ENCODE measurements around the gene FYN.

FYN gene

GRCh38 chr6:111864138-111865048 lies 8.9 kb downstream of the FYN start:
- no peaks in the 10 kb centered on the region for H3K9me3 ChIP-seq
- no peaks in the 10 kb centered on the region for H3K36me3 ChIP-seq
- H3K27me3 ChIP-seq, result no peaks in the 10 kb centered on the region
- TF ChIP-seq CTCF (IDR thresholded peaks at IDR 0.05), result no peak
- no peak for DNase-seq
- intact Hi-C loops (cut with DNase I; ENCODE audit: low total_unique reads), result no loop called here
- no peaks in the 10 kb centered on the region for H3K4me1 ChIP-seq
- no peak overlapping the region for H3K4me3 ChIP-seq
- H3K27ac ChIP-seq, result no peak overlapping the region

- intact Hi-C loops (cut with DNase I; ENCODE audit: low total_unique reads), result no loop called here
- H3K4me1 ChIP-seq, result no peaks in the 10 kb centered on the region
- no peak for DNase-seq
Observed at GRCh38 chr6:111862741-111863140, 10.5 kb downstream of the FYN start.

GRCh38 chr6:111862314-111862713 lies 10.9 kb downstream of the FYN start:
- no peak for TF ChIP-seq CTCF (IDR thresholded peaks at IDR 0.05)
- no peaks in the 10 kb centered on the region for H3K36me3 ChIP-seq
- no peak overlapping the region for H3K27ac ChIP-seq
- H3K9me3 ChIP-seq, result no peaks in the 10 kb centered on the region
- H3K27me3 ChIP-seq, result no peaks in the 10 kb centered on the region
- no peak overlapping the region for H3K4me3 ChIP-seq
- DNase-seq, result no peak
- intact Hi-C loops (cut with DNase I; ENCODE audit: low total_unique reads), result no loop called here
- H3K4me1 ChIP-seq, result no peaks in the 10 kb centered on the region

More at GRCh38 chr6:111862741-111863140, 10.5 kb downstream of the FYN start:
- no peak for TF ChIP-seq CTCF (IDR thresholded peaks at IDR 0.05)
- no peaks in the 10 kb centered on the region for H3K27me3 ChIP-seq
- no peak overlapping the region for H3K27ac ChIP-seq
- no peak overlapping the region for H3K4me3 ChIP-seq
- H3K9me3 ChIP-seq, result no peaks in the 10 kb centered on the region
- no peaks in the 10 kb centered on the region for H3K36me3 ChIP-seq

- Histone ChIP-seq H3K36me3 (no peaks in the 10 kb centered on the region), H3K9me3 (no peaks in the 10 kb centered on the region), H3K27ac (no peak overlapping the region), H3K27me3 (no peaks in the 10 kb centered on the region), H3K4me3 (no peak overlapping the region), H3K4me1 (no peaks in the 10 kb centered on the region)
- DNase-seq, result no peak
- TF ChIP-seq CTCF (IDR thresholded peaks at IDR 0.05), result no peak
- intact Hi-C loops (cut with DNase I; ENCODE audit: low total_unique reads), result no loop called here
Observed at GRCh38 chr6:111861431-111861885, 11.8 kb downstream of the FYN start.

GRCh38 chr6:111858347-111858746 lies 14.9 kb downstream of the FYN start:
- Histone ChIP-seq H3K27ac (no peak overlapping the region), H3K27me3 (no peaks in the 10 kb centered on the region), H3K36me3 (no peaks in the 10 kb centered on the region), H3K4me1 (no peaks in the 10 kb centered on the region), H3K9me3 (no peaks in the 10 kb centered on the region), H3K4me3 (no peak overlapping the region)
- intact Hi-C loops (cut with DNase I; ENCODE audit: low total_unique reads), result no loop called here
- TF ChIP-seq CTCF (IDR thresholded peaks at IDR 0.05), result no peak
- no peak for DNase-seq
